Sigmoid colon (tissue), 4 donors: Measurements from ENCODE around the gene MRPS35.

Experiments used
- POLR2A ChIP-seq, 2 donors: fragments of 450-650 bp; IDR thresholded peaks; one replicate each; pipeline ENCODE4 v1.6.1; 2016; ENCODE audit warnings: antibody characterized with exemption in 2 of 2, mild to moderate bottlenecking in 2 of 2, moderate library complexity in 2 of 2
- POLR2AphosphoS5 ChIP-seq, 4 donors: sonication (generic); formaldehyde crosslinking; IDR thresholded peaks; one replicate each; pipeline ENCODE4 v1.6.1; 2017; ENCODE audit warnings: antibody characterized with exemption in 4 of 4
- TF ChIP-seq, protein P1 (sequence below), 4 experiments: fragments of 450-650 bp in 3 of 4; fragments of 200-600 bp in 1 of 4; IDR thresholded peaks; one replicate each; pipeline ENCODE4 v1.5.1; 2016 to 2019; ENCODE audit warnings: antibody characterized with exemption in 4 of 4, mild to moderate bottlenecking in 3 of 4, moderate library complexity in 2 of 4

DNA sequence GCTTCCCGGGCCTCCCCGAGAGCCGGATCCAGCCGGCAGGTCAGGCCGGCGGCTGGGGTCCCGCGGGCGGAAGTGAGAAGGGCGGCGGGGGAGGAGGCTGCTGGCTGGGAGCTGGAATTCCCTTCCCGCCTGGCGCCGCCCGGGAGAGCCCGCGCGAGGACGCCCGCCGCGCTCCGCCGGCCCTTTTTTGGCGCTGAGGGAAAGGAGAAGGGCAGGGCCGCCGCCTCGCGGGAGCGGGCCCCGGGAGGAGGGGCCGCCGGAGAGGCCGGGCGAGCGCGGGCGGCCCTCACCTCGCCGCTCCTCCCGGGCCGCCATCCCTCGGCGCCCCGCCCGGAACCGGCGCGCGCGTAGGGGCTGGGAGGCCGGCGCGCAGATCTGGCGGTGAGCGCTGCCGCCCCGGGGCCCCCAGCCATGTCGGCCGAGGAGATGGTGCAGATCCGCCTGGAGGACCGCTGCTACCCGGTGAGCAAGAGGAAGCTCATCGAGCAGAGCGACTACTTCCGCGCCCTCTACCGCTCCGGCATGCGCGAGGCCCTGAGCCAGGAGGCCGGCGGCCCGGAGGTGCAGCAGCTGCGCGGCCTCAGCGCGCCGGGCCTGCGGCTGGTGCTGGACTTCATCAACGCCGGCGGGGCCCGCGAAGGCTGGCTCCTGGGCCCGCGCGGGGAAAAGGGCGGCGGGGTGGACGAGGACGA lies 69.4 kb downstream of the MRPS35 start, which contains the start of the genes KLHL42 and MANSC4:
- TF ChIP-seq POLR2AphosphoS5 (IDR thresholded peaks at IDR 0.05) (peak; percentile 2 to 84 (median 42)), POLR2A (IDR thresholded peaks at IDR 0.05) (peak; percentile 16 to 50)
- TF ChIP-seq, protein P1, sequence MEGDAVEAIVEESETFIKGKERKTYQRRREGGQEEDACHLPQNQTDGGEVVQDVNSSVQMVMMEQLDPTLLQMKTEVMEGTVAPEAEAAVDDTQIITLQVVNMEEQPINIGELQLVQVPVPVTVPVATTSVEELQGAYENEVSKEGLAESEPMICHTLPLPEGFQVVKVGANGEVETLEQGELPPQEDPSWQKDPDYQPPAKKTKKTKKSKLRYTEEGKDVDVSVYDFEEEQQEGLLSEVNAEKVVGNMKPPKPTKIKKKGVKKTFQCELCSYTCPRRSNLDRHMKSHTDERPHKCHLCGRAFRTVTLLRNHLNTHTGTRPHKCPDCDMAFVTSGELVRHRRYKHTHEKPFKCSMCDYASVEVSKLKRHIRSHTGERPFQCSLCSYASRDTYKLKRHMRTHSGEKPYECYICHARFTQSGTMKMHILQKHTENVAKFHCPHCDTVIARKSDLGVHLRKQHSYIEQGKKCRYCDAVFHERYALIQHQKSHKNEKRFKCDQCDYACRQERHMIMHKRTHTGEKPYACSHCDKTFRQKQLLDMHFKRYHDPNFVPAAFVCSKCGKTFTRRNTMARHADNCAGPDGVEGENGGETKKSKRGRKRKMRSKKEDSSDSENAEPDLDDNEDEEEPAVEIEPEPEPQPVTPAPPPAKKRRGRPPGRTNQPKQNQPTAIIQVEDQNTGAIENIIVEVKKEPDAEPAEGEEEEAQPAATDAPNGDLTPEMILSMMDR (IDR thresholded peaks at IDR 0.05): no peak
